GM19238 (cell line): ENCODE results near the gene CTNNBL1.
"Not testable (repeated sequence)": the region's sequence is repeated elsewhere in the genome, so short reads cannot be mapped to it uniquely, and the experiment has no call there.

Experiments used
- DNase-seq: peaks from one replicate; pipeline ENCODE4 v3.0.0; 2011; ENCODE audit warnings: low spot score; ENCODE audit not compliant: insufficient read length

Gene CTNNBL1

GRCh38 chr20:37706298-37706697, 12.5 kb downstream of the CTNNBL1 start:
- no peak for DNase-seq

GRCh38 chr20:37711001-37711400, 17.2 kb downstream of the CTNNBL1 start:
- no peak for DNase-seq

- DNase-seq = no peak
Measured at GRCh38 chr20:37711994-37712964, 18.4 kb downstream of the CTNNBL1 start.

- no peak for DNase-seq
Measured at GRCh38 chr20:37713396-37713795, 19.6 kb downstream of the CTNNBL1 start.

GRCh38 chr20:37714978-37715672, 21.3 kb downstream of the CTNNBL1 start:
- DNase-seq = no peak

- no peak for DNase-seq
Measured at GRCh38 chr20:37721751-37722150, 27.9 kb downstream of the CTNNBL1 start.

GRCh38 chr20:37722312-37722711, 28.5 kb downstream of the CTNNBL1 start:
- DNase-seq = not testable (repeated sequence)

- no peak for DNase-seq
Measured at GRCh38 chr20:37723668-37724067, 29.8 kb downstream of the CTNNBL1 start.

GRCh38 chr20:37725165-37725564, 31.3 kb downstream of the CTNNBL1 start:
- no peak for DNase-seq

GRCh38 chr20:37725855-37726254, 32.0 kb downstream of the CTNNBL1 start:
- DNase-seq = no peak

GRCh38 chr20:37726321-37726720, 32.5 kb downstream of the CTNNBL1 start:
- no peak for DNase-seq

- no peak for DNase-seq
Measured at GRCh38 chr20:37726971-37727956, 33.4 kb downstream of the CTNNBL1 start.

GRCh38 chr20:37727957-37728634, 34.3 kb downstream of the CTNNBL1 start:
- DNase-seq = no peak

GRCh38 chr20:37728635-37728983, 34.8 kb downstream of the CTNNBL1 start:
- no peak for DNase-seq

- no peak for DNase-seq
Measured at GRCh38 chr20:37729452-37729851, 35.6 kb downstream of the CTNNBL1 start.

- no peak for DNase-seq
Measured at GRCh38 chr20:37729909-37730308, 36.1 kb downstream of the CTNNBL1 start.

- DNase-seq = no peak
Measured at GRCh38 chr20:37733416-37733815, 39.6 kb downstream of the CTNNBL1 start.

- DNase-seq = no peak
Measured at GRCh38 chr20:37734228-37734985, 40.6 kb downstream of the CTNNBL1 start.

GRCh38 chr20:37735541-37735940, 41.7 kb downstream of the CTNNBL1 start:
- DNase-seq = no peak

GRCh38 chr20:37736132-37736531, 42.3 kb downstream of the CTNNBL1 start:
- no peak for DNase-seq
